Globus pallidus (tissue), 1 donor: ENCODE results near the gene AGBL1.
A peak's percentile ranks its signal among the peaks of the same experiment; 100 is the strongest.

Experiments used
- DNase-seq: peaks from one replicate; pipeline ENCODE4 v3.0.0-alpha.2; 2015; ENCODE audit warnings: low spot score

AGBL1 gene

DNA sequence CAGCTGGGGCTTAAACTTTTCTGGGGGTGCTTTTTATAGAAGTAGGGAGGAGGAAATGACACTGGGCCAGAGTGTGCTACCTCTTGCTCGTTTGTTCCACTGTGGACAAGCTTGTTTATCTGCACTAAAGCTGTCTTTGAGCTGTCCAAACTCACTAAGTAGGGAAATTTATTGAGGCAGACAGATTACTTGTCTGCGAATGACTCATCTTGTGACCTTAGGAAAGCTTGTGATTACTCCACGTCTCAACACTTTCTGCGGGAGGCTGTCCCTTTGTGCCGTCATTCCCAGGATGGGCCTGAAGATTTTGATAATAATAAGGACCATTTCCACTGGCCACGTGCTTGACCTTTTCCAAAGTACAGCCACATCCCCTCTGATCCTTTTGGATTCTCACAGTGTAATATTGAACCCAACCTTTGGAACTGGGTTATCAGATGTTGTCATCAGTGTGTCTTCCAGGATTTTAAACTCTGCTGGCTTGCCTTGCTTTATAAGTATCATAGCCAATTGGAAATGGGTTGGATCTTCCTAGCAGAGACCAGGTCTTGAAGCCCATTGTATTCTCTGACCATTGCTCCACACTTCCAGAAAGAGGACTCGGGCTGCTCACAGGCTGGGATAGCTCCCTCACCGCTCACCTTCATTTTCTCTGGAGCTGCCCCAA, 84.7 kb downstream of the AGBL1 start:
- DNase-seq: no peak

DNA sequence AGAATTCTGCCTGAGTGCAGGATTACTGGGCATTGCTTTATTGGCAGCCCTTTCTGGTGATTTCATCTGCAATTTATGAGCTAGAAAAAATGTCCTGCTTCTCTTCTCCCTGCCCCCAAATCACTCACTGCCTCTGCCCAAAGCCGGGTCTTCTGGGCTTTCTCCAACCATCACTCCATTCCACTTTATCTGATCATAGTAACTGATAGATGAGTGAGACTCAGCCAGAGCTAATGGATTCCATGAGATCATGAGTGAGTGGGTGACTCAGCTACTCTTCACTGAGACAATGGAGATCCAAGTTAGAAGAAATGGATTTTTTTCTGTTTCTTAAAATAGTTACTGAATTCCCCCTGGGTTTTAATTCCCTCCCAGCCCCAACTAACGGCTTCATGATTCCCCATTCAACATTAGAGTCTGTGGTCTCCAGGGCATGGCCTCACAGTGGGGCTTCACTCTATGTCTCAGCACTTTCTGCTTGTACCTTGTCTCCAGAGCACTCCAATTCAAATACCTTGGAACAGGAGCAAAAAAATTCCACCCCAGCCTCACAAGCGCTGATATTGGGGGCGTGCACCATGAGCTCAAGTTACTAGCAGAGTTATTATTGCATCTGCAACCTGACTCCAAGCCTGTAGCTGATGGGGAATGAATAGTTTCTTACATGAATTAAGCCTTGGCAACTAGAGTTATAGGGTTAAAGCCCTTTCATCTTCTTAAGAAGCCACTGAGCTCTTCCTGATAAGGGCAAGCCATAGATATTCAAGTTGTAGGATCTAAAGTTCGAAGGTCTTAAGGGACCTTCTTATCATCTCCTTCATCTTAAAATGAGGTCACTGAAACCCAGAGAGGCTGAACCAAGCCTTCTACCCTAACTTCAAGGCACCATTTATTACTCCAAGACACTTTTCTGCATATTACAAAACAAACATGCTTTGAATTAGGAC, 85.9 kb downstream of the AGBL1 start:
- DNase-seq: no peak

DNA sequence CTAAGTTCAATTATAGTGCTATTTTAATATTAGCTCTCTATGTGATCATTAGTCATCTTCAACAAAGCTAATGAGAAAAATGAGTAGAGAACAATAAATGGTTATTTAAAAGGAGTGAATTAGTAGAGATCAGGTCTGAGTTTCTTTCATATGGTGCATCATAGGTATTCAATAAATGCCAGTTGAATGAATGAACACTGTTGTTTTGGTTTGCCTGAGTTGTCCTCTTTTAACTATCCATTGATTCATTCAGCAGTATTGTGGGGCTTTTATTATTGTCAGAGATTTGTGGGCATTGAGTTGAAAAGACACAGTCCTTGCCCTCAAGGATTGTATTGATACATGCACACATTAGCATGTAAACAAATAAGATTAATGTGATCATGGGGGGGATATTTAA, 88.2 kb downstream of the AGBL1 start:
- no peak for DNase-seq

DNA sequence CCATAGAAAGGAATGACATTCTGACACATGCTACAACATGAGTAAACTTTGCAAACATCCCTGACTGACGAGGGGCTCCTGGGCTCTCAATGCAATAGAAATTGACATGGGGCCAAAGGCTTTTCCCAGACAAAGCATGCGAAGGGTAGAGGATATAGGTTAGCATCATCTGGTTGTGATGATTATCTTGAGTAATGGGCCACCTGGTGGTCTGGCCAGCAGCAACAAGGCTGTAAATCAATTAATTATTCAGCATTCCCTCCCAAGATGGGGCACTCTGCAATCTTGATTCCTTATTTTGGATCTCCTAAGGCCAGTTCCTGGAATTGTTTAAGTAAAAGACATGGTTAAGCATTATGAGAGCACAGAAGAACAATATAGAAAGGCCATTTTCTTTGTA, 99.2 kb downstream of the AGBL1 start:
- no peak for DNase-seq

DNA sequence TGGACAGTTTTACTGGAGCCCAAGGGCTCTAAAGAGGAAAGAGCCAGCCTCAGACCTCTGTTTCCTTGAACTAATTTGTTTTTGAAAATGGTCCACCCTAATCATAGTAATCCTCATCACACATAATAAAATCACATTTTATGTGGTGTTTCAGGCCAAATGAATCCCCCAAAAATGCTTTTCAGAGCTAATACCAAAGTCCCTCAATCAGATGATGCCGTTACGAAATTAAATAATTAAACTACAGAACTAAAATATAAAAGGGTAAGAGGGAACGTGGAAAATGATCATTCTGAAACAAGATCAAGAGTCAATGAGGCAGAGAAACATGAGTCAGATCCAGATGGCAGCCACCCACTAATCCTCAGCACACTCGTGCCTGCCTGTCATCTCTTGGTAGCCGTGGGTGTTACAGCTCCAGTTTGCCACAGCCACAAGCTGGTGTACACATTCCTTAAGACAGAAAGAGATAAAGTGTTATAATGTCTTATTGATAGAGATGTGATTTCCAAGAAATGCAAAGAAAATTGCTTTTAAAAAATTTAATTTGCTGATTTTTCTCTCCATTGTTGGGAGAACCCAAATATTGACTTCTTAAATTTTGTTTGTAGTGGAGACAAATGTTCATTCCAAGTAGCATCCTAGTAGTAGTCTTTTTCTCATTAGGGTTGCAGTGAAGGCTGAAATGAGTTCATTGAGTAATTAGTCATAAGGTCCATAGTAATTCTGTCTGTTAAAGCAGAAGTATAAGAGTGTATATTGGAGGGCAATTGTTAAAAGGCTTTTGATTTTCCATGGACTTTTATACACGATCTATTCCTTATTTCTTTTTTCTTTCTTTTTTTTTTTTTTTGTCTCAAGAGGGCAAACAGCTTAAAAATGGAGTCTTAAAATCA, 104.2 kb downstream of the AGBL1 start:
- DNase-seq: no peak

DNA sequence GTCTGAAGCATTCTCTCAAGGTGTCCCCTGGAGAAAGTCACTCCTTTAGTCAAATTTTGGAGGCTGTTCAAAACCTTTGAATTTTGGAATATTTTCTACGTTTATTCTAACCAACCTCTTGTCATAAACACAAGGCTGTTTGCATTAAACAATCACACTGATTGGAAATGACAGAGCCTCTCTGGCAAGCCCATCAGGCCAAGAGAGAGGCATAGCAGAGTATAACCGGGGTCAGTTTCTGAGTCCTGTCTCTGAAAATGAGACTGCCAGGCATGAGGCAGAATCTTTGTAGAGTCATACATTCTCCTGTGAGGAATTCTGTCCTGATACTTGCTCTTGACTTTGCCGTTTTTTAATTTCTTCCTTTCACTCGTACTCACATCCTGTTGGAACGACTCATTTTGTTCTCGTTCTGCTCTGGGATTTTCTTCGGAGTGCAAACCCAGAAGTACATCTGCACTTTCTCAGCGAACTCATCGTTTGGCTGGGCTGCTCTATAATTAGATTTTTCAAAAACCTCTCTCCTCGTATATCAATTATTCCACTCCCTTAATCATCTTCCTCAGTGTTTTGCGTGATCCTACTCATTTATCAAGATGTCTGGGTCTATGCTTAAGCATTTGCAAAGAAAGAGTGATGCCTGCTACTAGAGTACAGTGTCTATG, 114.2 kb downstream of the AGBL1 start:
- DNase-seq: no peak

DNA sequence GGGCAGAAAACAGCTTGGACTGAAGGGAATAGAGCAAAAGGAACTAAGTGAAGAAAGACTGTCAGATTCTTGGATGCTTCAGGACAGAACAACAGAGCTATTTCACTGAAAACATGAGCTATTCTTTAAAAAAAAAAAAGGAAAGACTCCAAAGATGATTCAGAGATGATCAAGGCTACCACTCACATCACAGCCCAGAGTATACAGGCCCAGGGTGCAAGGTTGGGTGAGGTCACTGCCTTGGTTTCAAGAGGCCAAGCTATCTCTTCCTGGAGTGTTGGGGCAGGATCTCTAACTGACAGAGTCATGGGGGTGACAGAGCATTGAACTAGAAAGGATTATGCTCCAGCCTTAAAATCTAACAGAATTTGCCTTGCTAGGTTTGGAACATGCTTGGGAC, 118.1 kb downstream of the AGBL1 start:
- DNase-seq: no peak

DNA sequence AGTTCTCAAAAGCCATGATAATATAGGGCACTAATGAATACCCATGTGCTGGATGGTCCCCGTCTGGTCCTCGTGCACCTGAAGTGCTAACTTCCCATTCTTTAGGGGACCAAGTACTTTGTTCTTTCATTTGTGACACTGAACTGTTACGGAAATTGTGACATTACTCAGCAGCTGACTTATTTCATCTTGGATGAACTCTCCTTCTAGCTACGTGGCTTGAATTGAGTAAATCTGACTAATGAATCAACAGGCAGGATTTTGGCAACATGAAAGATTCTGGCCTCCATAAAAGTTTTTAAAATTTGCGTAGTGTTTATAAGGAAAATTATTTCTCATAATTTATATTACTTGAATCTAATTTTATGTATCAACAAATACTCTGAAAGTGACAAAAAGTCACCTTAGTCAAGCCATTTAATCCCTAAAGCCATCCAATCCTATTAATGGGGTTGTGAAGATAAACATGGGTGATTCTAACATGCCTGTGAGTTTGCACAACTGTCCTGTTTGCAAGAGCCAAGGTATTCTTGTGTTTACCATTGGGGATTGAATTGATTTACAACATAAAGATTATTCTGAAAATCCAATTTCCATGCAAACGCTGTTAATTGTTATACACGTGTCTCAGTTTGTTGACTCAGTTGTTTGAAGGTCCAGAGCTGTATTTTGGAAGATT, 119.9 kb downstream of the AGBL1 start:
- DNase-seq: no peak

DNA sequence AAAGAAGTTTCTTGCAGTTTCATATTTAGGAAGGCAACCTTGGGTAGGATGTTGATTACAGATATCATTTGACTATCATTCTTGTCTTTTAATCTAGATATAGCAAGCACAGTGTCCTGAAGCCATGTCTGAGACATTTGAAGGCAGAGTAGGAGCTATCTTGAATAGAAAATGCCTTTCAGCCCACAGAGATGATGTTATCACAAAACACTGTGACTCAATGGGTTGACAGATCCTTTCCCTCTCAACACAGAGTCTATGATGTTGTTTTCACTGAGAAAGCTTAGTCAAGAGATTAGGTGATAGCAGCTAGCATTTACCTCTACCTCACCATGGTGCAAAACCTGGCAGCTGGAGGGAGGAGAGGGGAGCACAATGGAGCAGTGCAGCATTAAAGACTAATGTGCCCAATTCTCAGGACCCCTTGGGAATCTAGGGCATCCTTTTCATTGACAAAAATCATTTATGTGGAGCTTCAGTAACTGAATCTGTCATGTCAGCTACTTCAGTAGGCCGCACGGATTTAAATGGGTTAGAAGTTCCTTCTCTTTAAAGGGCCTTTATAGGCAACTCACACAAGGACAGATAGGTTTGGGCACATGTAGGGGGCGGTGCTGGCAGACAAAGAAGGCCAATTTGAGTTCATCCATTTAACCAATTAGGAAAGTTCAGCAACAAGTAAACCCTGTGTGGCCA, 121.8 kb downstream of the AGBL1 start:
- DNase-seq: no peak

DNA sequence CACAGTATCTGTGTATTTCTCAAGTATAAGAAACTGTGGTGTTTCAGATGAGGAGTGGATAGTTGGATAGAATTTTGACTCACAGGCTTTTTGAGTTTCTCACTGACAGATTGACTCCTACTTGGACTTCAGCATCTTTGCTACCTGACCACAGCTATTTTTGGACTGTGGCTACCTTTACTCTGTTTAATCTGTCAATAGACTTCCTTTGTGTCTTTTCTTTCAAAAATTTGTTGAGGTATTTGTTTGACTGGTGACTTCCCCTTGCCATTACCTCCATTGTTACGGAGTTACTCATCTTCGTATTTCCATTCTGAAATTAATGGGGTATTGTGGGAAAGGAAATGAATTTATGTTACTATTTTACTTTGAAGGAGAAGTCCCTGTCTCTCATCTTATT, 123.8 kb downstream of the AGBL1 start:
- DNase-seq: no peak

DNA sequence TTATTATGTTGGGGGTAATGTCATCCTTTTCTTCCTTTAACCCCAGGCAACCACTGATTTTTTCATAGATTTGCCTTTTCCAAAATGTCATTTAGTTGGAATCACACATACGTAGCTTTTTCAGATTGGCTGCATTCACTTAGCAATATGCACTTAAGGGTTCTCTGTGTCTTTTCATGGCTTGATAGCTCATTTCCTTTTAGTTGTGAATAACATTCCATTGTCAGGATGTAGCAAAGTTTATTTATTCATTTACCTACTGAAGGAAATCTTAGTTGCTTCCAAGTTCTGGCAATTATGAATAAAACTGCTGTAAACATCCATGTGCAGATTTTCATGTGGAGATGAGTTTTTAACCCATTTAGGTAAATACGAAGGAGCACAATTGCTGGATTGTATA, 125.4 kb downstream of the AGBL1 start:
- DNase-seq: no peak

DNA sequence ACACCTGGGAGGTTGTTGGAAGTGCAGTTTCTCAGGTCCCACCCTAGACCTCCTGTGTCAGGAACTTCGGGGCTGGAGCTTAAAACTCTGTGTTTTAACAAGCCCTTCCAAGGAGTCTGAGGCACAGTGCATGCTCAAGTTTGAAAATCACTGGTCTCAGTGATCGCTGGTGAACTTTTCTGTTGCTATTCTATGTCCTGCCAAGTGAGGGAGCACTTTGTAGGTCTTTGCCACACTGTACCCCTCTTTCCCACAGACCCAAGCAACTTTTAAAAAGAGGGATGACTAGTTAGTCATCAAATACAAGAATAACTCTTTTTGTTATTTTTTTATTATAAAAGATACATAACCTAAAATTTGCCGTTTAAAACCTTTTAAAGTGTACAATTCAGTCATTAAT, 133.7 kb downstream of the AGBL1 start:
- no peak for DNase-seq

DNA sequence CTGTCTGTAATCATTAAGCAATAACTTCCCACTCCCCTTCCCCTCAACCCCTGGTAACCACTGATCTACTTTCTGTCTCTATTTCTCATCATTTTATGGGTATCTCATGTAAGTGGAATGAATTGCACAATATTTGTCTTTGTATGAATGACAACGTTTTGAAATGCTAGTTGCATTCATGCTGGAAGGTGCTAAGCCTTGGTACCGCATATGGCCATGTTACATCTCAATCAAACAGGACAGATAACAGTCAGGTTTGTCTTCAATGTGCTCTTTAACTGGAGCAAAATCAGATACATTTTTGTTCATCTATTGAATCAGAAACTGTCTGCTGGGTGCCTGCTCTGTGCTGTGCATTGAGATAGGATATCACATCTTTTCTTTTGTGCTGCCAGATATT, 134.2 kb downstream of the AGBL1 start:
- no peak for DNase-seq

DNA sequence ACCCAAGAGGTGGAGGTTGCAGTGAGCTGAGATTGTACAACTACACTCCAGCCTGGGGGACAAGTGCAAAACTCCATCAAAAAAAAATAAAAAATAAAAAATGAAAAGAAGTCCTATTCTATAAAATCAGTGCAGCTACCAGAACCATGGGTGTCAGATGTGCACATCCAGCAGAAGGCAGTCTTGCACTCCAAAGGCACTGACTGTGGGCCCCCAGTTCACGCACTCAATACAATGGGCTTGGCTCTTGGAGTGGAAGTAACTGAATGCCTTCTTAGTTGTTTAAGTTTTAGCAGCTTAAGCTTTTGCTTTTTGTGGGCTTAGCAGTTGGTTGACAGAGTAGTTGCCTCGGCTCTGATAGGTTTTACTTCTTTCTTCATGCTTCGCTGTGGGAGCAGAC, 141.4 kb downstream of the AGBL1 start:
- no peak for DNase-seq

DNA sequence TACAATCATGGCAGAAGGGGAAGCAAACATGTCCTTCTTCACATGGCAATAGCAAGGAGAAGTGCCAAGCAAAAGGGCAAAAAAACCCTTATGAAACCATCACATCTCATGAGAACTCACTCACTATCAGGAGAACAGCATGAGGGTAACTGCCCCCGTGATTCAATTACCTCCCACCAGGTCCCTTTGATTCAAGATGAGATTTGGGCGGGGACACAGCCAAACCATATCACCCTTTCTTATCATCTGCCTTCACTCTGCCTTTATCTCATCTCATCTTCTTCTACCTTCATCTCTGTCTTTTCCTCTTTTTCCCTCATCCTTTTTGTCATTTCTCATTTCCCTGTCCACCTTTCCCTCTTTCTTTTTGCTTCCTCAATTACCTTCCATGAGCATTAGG, 149.6 kb downstream of the AGBL1 start:
- DNase-seq: no peak

DNA sequence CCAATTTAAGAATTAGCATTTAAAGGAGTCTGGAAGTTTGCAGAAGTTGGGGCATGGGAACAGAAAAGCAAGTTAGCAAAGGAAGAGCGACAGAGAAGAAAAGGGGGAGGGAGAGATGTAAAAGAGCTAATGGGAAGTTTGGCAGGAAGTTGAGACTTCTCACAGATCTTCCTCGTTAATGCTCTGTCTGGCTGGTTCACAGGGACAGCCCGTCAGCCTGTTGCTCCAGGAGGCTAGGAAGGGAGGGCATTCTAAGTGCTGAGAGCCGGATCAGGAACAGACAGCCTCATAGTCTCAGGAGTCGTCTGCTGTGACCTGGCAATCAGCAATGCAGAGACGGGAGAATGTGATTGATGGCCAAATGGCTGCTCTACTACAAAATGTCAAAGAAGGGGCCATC, 150.3 kb downstream of the AGBL1 start:
- no peak for DNase-seq

DNA sequence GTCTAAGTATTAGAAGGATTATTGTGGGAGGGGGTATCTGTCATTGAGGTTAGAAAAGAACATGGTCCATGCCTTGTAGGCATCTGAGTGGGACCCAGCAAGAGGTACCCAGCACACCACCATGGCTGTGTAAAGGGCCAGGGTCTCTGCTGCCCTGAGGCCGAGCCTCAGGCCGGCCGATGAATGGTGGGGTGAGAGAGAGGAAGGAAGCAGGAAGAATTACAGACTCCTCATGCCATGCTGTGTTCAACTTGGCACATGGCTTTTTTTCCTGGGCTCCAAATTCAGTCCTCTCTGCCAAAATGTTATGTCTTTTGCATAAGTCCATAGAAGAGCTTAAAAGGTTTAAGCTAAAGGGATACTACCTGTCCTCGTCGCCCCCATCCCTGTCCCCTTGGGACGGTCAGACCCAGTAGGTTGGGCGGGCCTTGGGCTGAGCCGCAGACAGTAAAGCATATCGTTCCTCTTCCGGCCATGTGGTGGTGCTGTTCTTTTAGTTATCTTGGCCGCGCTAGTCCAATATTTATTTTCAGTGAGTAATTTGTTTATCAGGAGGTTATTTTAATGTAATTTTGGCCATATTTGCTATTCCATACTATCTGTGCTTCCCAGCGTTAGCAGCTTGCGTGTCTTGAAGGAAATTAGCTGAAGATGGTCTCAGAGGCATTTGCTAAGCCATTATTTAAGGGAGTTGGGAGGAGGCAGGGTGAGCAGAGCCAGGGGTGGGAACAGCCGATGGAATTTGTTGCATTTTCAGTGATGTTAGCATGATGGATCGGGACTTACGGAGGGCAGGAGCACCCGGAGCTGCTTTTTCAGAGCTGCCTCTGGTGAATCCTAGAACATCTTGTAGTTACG, 152.4 kb downstream of the AGBL1 start:
- peak; percentile 10 for DNase-seq

DNA sequence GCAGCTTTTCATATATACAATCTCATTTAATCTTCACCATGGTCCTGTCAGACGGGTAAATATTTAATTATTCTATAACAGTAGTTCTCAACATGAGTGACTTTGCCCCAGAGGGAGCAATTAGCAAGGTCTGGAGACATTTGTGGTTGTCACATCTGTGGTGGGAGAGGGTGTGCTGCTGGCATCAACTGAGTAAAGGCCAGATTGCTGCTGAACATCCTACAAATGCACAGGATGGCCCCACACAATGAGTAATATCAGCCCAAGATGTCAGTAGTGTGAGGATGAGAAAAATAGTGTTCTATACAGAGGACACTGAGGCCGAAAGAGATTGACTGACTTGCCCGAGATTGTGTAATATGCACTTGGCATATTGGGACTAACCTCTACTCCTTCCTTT, 156.0 kb downstream of the AGBL1 start:
- no peak for DNase-seq

DNA sequence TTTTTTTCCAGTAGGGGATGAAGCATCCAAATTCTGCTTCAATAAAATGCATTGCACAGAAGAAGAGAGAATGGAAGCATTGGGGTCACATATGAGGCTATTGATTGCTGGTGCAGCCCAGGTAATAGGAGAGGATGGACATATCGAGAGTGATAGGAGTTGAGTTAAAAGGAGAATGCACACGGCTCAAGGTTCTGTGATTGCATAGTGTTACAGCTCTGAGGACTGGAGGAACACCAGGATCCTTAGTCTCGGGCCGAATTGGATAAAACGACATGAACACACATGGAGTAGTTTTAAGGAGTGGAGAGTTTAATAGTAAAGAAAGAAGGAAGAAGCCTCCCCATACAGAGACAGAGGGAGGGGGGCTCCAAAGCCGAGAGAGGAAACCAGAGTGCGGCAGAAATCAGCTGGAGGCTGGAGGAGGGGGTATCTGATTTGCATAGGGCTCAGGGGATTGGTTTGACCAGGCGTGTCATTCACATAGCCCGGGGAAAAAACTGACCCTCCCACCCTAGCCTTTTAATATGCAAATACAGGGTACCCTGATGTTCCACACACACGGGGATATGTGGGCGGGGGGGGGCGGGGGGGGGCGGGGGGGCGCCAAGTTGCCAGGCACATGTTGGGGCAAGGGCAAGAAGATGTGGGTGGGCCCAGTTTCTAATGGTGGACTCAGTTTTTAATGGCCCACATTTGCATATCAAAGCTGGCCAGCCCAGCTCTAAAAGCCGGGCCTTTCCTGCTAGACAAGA, 156.9 kb downstream of the AGBL1 start:
- DNase-seq: peak; percentile 1
